ENCODE measurements around the gene GNAI3. TPM values are rescaled to one million over a fixed set of nuclear protein-coding genes. Genes with fewer than 3 reads are reported as not detected.
A peak's percentile ranks its signal among the peaks of the same experiment; 100 is the strongest.

GNAI3 gene
- total and polyA plus RNA-seq, 2 donors (not counting 1 experiment from before 2014, with no cell fraction given), result 11.4 to 14.4 TPM

GRCh38 chr1:109579491-109579890 is 31.1 kb downstream of the GNAI3 start:
- peak overlapping the region; percentile 8 for H3K27ac ChIP-seq (ENCODE audit: insufficient read depth, low read length)
- no peak for TF ChIP-seq EZH2 (IDR thresholded peaks at IDR 0.05; ENCODE audit: low read length, missing control alignments)
- TF ChIP-seq, protein P1, sequence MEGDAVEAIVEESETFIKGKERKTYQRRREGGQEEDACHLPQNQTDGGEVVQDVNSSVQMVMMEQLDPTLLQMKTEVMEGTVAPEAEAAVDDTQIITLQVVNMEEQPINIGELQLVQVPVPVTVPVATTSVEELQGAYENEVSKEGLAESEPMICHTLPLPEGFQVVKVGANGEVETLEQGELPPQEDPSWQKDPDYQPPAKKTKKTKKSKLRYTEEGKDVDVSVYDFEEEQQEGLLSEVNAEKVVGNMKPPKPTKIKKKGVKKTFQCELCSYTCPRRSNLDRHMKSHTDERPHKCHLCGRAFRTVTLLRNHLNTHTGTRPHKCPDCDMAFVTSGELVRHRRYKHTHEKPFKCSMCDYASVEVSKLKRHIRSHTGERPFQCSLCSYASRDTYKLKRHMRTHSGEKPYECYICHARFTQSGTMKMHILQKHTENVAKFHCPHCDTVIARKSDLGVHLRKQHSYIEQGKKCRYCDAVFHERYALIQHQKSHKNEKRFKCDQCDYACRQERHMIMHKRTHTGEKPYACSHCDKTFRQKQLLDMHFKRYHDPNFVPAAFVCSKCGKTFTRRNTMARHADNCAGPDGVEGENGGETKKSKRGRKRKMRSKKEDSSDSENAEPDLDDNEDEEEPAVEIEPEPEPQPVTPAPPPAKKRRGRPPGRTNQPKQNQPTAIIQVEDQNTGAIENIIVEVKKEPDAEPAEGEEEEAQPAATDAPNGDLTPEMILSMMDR (conservative IDR thresholded peaks at IDR 0.05 in 1 of 2, IDR thresholded peaks at IDR 0.05 in 1 of 2; ENCODE audit: low read depth in 1 of 2, low read length in 2 of 2), result no peak
- no peaks in the 10 kb centered on the region for H3K27me3 ChIP-seq (ENCODE audit: control insufficient read depth, insufficient read depth, low read length)

DNA sequence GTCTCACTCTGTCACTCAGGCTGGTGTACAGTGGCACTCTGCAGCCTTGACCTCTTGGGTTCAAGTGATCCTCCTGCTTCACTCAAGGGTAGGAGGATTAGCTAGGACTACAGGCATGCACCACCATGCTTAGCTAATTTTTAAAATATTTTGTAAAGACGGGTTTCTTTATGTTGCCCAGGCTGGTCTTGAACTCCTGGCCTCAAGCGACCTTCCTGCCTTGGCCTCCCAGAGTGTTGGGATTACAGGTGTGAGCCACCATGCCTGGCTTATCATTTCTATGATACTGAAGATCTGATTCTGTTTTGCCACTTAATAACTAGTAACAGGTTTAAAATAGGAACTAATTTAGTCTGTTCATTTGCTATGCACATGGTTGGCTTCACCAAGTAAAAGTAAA is 33.6 kb downstream of the GNAI3 start:
- H2AFZ ChIP-seq (ENCODE audit: low read length), result no peak overlapping the region
- TF ChIP-seq EZH2 (IDR thresholded peaks at IDR 0.05; ENCODE audit: low read length, missing control alignments), result no peak
- TF ChIP-seq, protein P1 (conservative IDR thresholded peaks at IDR 0.05 in 1 of 2, IDR thresholded peaks at IDR 0.05 in 1 of 2; ENCODE audit: low read depth in 1 of 2, low read length in 2 of 2), result no peak
- H3K27me3 ChIP-seq (ENCODE audit: control insufficient read depth, insufficient read depth, low read length), result no peaks in the 10 kb centered on the region
- DNase-seq (ENCODE audit: low read depth in 2 of 2), result no peak
- H3K4me2 ChIP-seq (ENCODE audit: extremely low read depth, insufficient read depth, low read length), result no peak overlapping the region
- peaks cover 2% of the 10 kb centered on the region for H3K4me1 ChIP-seq (ENCODE audit: control insufficient read depth, extremely low read depth, insufficient read depth, low read length)
- H3K27ac ChIP-seq (ENCODE audit: insufficient read depth, low read length), result no peak overlapping the region
- H3K79me2 ChIP-seq (ENCODE audit: control insufficient read depth, insufficient read depth, low read length), result peaks cover 4% of the 10 kb centered on the region
- no peak overlapping the region for H3K4me3 ChIP-seq (replicated peaks in 1 of 4; ENCODE audit: control extremely low read depth in 1 of 4, insufficient read depth in 1 of 4, low read depth in 3 of 4, low read length in 4 of 4)
- H3K9ac ChIP-seq (ENCODE audit: insufficient read depth, low read length), result no peak overlapping the region
- peaks cover 4% of the 10 kb centered on the region for H3K36me3 ChIP-seq (ENCODE audit: control insufficient read depth, insufficient read depth, low read length)
- no peaks in the 10 kb centered on the region for H4K20me1 ChIP-seq (ENCODE audit: control insufficient read depth, extremely low read depth, insufficient read depth, low read length)
- H3K9me3 ChIP-seq (ENCODE audit: control insufficient read depth, insufficient read depth, low read depth, low read length), result no peaks in the 10 kb centered on the region

More at GRCh38 chr1:109579491-109579890, 31.1 kb downstream of the GNAI3 start:
- Histone ChIP-seq H3K9me3 (ENCODE audit: control insufficient read depth, insufficient read depth, low read depth, low read length) (no peaks in the 10 kb centered on the region), H3K4me2 (ENCODE audit: extremely low read depth, insufficient read depth, low read length) (no peak overlapping the region), H3K9ac (ENCODE audit: insufficient read depth, low read length) (no peak overlapping the region), H2AFZ (ENCODE audit: low read length) (no peak overlapping the region), H3K36me3 (ENCODE audit: control insufficient read depth, insufficient read depth, low read length) (peaks cover 2% of the 10 kb centered on the region), H3K4me1 (ENCODE audit: control insufficient read depth, extremely low read depth, insufficient read depth, low read length) (peaks cover 2% of the 10 kb centered on the region), H3K79me2 (ENCODE audit: control insufficient read depth, insufficient read depth, low read length) (peaks cover 6% of the 10 kb centered on the region), H3K4me3 (replicated peaks in 1 of 4; ENCODE audit: control extremely low read depth in 1 of 4, insufficient read depth in 1 of 4, low read depth in 3 of 4, low read length in 4 of 4) (no peak overlapping the region), H4K20me1 (ENCODE audit: control insufficient read depth, extremely low read depth, insufficient read depth, low read length) (no peaks in the 10 kb centered on the region)
- peak; percentile 63 to 68 for DNase-seq (ENCODE audit: low read depth in 2 of 2)

- Histone ChIP-seq H3K9ac (ENCODE audit: insufficient read depth, low read length) (no peak overlapping the region), H3K79me2 (ENCODE audit: control insufficient read depth, insufficient read depth, low read length) (peaks cover 4% of the 10 kb centered on the region), H2AFZ (ENCODE audit: low read length) (no peak overlapping the region), H3K36me3 (ENCODE audit: control insufficient read depth, insufficient read depth, low read length) (peaks cover 6% of the 10 kb centered on the region), H3K9me3 (ENCODE audit: control insufficient read depth, insufficient read depth, low read depth, low read length) (no peaks in the 10 kb centered on the region), H3K27ac (ENCODE audit: insufficient read depth, low read length) (no peak overlapping the region), H3K4me2 (ENCODE audit: extremely low read depth, insufficient read depth, low read length) (no peak overlapping the region), H3K4me1 (ENCODE audit: control insufficient read depth, extremely low read depth, insufficient read depth, low read length) (no peaks in the 10 kb centered on the region), H4K20me1 (ENCODE audit: control insufficient read depth, extremely low read depth, insufficient read depth, low read length) (no peaks in the 10 kb centered on the region), H3K27me3 (ENCODE audit: control insufficient read depth, insufficient read depth, low read length) (no peaks in the 10 kb centered on the region), H3K4me3 (replicated peaks in 1 of 4; ENCODE audit: control extremely low read depth in 1 of 4, insufficient read depth in 1 of 4, low read depth in 3 of 4, low read length in 4 of 4) (no peak overlapping the region)
- TF ChIP-seq, protein P1 (conservative IDR thresholded peaks at IDR 0.05 in 1 of 2, IDR thresholded peaks at IDR 0.05 in 1 of 2; ENCODE audit: low read depth in 1 of 2, low read length in 2 of 2), result no peak
- no peak for TF ChIP-seq EZH2 (IDR thresholded peaks at IDR 0.05; ENCODE audit: low read length, missing control alignments)
- DNase-seq (ENCODE audit: low read depth in 2 of 2), result no peak
These were observed 36.4 kb downstream of the GNAI3 start for GRCh38 chr1:109584766-109585165.
